Measurements from ENCODE around the gene CYGB.
A peak's percentile ranks its signal among the peaks of the same experiment; 100 is the strongest.
"Not testable (repeated sequence)": the region's sequence is repeated elsewhere in the genome, so short reads cannot be mapped to it uniquely, and the experiment has no call there.

The CYGB gene

GRCh38 chr17:76523084-76524037 is 14.1 kb downstream of the CYGB start:
- DNase-seq (ENCODE audit: low spot score): peak; percentile 78

DNA sequence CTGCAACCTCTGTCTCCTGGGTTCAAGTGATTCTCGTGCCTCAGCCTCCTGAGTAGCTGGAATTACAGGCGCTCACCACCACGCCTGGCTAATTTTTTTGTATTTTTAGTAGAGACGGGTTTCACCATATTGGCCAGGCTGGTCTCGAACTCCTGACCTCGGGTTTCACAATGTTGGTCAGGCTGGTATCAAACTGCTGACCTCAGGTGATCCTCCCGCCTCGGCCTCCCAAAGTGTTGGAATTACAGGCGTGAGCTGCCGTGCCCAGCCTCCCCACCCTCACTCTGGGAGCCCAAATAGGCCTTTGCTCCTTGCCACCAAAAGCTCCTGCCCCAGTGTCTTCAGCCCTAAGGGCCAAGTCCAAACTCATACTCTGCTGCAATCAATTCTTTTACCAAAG is 15.8 kb downstream of the CYGB start:
- DNase-seq (ENCODE audit: low spot score): not testable (repeated sequence)

DNA sequence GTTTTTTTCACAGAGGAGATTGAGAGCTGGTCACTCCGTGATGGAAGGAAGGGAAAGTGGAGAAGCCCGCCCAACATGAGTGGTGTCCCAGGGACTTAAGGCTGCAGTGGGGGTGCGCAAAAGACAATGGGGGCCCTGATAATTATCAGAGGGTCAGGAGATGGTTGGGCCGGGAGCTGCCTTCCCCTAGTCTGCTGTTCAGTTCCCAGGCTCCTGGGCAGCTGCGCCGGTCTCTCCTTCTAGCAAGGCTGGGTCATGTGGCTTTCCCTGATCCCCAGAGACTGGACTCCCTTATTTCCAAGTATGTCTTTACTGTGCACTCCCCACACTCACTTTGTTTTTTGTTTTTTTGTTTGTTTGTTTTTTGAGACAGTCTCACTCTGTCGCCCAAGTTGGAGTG is 16.2 kb downstream of the CYGB start:
- DNase-seq (ENCODE audit: low spot score): no peak

GRCh38 chr17:76519048-76519966 is 18.2 kb downstream of the CYGB start:
- no peak for DNase-seq (ENCODE audit: low spot score)

DNA sequence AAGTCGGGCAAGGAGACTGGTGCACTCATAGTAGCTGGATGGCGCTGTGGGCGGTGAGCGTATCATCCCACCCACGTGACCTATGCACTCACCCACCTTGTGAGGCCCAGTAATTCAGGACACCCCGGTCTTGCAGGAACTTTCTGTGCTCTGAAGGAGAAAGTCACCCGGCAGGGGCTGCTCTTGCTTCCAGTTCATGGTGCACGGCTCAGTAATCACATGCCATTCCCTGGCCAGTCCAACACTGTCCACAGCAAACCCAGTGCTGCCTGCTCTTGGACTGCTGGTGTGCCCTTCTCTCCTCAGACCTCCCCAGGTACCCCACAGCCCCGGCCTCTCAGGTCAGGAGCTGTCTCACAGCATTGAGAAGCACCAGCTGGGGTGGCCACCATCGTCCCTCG is 19.9 kb downstream of the CYGB start:
- DNase-seq (ENCODE audit: low spot score): no peak

GRCh38 chr17:76515274-76515949 is 22.1 kb downstream of the CYGB start:
- peak; percentile 93 for DNase-seq (ENCODE audit: low spot score)

DNA sequence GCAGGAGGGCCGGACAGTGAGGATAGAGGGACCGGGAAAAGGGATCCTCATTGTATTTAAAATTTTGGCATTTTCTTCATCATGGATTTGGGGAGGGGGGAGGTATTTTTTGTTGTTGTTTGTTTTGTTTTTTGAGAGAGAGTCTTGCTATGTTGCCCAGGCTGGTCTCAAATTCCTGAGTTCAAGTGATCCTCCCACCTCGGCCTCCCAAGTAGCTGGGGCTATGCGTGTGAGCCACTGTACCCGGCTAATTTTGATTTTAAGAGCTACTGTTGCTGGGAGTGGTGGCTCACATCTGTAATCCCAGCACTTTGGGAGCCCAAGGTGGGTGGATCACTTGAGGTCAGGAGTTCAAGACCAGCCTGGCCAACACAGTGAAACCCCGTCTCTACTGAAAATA is 23.2 kb downstream of the CYGB start:
- not testable (repeated sequence) for DNase-seq (ENCODE audit: low spot score)

DNA sequence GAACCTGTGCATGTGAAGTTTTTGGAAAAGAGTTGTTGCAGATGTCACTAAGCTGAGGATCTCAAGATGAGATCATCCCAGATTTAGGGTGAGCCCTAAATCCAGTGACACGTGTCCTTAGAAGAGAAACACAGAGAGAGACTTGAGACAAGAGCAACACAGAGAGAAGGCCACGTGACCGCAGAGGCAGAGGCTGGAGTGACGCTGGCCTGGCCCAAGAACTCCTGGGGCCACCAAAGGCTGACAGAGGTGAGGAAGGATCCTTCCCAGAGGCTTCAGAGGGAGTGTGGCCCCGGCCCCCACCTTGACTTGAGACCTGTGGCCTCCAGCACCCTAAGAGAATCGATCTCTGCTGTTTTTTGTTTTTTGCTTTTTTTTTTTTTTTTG is 24.2 kb downstream of the CYGB start:
- DNase-seq (ENCODE audit: low spot score): no peak

GRCh38 chr17:76512366-76513305 is 24.9 kb downstream of the CYGB start:
- DNase-seq (ENCODE audit: low spot score): no peak

DNA sequence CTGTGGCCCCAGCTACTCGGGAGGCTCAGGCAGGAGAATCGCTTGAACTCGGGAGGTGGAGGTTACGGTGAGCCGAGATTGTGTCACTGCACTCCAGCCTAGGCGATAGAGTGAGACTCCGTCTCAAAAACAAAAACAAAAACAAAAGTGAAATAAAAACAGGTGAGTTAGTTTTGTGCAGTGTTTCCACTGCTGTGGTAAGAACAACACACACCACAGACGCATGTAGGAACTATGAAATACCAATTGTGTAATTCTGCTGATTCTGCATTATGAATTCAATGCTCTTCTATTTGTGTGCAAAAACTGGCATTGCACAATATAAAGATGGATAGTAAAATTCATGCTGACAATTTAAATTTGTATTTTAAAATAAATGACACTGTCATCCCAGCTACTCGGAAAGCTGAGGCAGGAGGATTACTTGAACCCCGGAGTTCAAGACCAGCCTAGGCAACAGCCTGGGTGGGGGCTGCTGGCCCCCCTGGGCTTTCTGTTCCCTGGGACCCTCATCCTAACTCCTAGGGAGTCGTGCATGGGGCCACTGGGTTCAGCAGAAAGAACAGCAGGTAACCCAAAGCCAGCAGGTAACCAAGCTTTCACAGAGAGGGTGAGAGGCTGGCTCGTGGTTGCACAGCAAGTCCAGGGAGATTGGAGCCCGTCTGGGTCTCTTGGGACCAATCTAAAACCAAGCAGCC is 25.7 kb downstream of the CYGB start:
- no peak for DNase-seq (ENCODE audit: low spot score)

DNA sequence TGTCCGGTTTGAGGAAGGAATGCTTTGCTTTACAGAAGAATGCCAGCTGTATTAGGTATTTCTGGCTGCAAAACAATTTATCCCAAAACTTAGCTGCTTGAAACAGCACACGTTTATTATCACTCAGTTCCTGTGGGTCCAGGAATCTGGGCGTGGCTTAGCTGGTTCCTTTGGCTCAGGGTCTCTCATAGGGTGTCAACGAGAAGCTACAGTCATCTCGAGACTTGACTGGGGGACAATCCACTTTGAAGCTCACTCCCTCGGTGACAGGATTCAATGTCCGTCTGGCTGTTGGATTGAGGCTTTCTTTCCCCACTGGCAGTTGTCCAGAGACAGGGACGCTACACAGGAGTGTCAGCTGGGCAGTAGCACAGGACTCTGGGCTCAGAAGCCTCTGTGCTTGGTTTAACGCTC is 26.7 kb downstream of the CYGB start:
- DNase-seq (ENCODE audit: low spot score): no peak

GRCh38 chr17:76508472-76509063 is 28.9 kb downstream of the CYGB start:
- DNase-seq (ENCODE audit: low spot score): not testable (repeated sequence)

DNA sequence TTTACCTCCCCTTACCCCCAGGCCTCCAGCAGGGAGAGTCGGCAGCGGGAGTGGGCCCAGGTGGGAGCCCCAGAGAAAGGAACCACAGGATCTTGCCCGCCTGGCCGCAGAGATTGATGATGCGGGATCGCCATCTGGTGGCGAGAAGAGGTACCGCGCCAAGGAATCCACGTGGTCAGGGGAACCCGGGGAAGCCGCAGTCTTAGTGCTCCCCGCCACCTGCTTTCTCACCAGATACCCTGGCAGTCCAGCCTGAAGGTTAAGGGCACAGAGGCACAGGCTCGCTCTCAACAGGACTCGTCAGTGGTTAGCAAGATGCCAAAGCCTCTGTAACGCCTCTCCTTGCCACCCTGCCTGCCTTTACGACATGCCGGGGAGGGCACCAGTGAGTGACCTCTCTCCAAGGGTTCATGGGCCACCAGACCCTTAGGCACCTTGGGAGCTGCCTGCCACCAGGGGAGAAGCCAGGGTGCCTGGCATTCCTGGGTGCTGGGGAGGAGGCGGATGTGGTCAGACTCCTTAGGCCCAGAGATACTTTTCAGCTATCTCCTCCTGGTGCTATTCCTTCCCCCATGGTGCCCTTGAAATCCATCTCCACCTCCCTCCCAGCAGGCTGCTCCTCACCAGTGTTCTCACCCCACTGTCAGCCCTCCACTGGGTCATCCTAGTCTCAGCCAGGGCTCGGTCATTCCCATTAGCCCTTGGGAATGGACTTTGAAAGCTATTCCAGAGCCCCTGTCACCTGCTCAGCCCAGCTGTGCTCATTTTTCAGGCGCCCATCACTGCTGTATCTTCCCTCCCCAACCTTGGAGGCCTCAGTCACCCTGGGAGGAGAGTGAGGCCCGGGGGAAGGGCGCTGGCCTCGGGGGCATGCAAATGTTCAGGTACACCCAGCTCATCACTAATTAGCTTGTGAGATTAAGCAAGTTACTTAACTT is 30.8 kb downstream of the CYGB start:
- DNase-seq (ENCODE audit: low spot score): peak; percentile 90

- DNase-seq (ENCODE audit: low spot score): no peak
These were observed 33.4 kb downstream of the CYGB start for GRCh38 chr17:76504117-76504516.

- no peak for DNase-seq (ENCODE audit: low spot score)
These were observed 34.9 kb downstream of the CYGB start for GRCh38 chr17:76502341-76503211.

GRCh38 chr17:76501827-76502307 is 35.6 kb downstream of the CYGB start:
- no peak for DNase-seq (ENCODE audit: low spot score)

GRCh38 chr17:76501018-76501826 is 36.3 kb downstream of the CYGB start, which contains the start of gene RHBDF2:
Gene RHBDF2 (minus strand): TSS chr17:76501423. CDS start chr17:76481524, 19,899 bp downstream.
- peak; percentile 96 for DNase-seq (ENCODE audit: low spot score)
